Right lobe of liver (tissue), 6 donors: ENCODE measurements around the gene GSG1L. TPM values are rescaled to one million over a fixed set of nuclear protein-coding genes. Genes with fewer than 3 reads are reported as not detected.

Experiments
- ATAC-seq, 4 donors: fragments of 200-7000 bp; cut with Tn5 transposase; one replicate each; pipeline ENCODE4 v1.9.1; 2020; ENCODE audit warnings: mild to moderate bottlenecking in 4 of 4, moderate library complexity in 4 of 4
- DNase-seq, 3 donors: peaks; one replicate each; pipeline ENCODE4 v3.0.0-alpha.2; 2020
- H3K27ac ChIP-seq, 3 donors: fragments of 200-600 bp; one replicate each; pipeline ENCODE4 v1.8.0; 2022
- H3K27me3 ChIP-seq, 2 donors: fragments of 200-600 bp; one replicate each; pipeline ENCODE4 v1.8.0; 2022
- H3K36me3 ChIP-seq, 4 donors: fragments of 200-600 bp; sonication (generic) in 1 of 4; one replicate each; pipeline versions ENCODE4 v1.5.1 to v1.8.0; 2017 to 2022; ENCODE audit warnings: control low read depth in 1 of 4
- H3K4me1 ChIP-seq, 4 donors: fragments of 200-600 bp; sonication (generic) in 1 of 4; one replicate each; pipeline versions ENCODE4 v1.5.1 to v1.8.0; 2017 to 2022; ENCODE audit warnings: control low read depth in 1 of 4
- H3K4me3 ChIP-seq, 3 donors: fragments of 200-600 bp; one replicate each; pipeline ENCODE4 v1.8.0; 2022
- H3K9me3 ChIP-seq, 4 donors: fragments of 200-600 bp; sonication (generic) in 1 of 4; one replicate each; pipeline versions ENCODE4 v1.5.1 to v1.8.0; 2017 to 2022; ENCODE audit warnings: control low read depth in 1 of 4
- POLR2A ChIP-seq: fragments of 450-650 bp; IDR thresholded peaks from one replicate; pipeline ENCODE4 v1.6.1; 2017; ENCODE audit warnings: antibody characterized with exemption, mild to moderate bottlenecking
- whole genome bisulfite sequencing: methylation state at CpG from one replicate; pipeline ENCODE4 v1.1.6; 2018; ENCODE audit warnings: low coverage, low lambda C conversion rate; ENCODE audit not compliant: insufficient coverage; ENCODE audit errors: missing lambda C conversion rate; 5-methylcytosine and 5-hydroxymethylcytosine counted together
- intact Hi-C, 2 donors: fragments of 100-400 bp; cut with DNase I; formaldehyde crosslinking; loops; one replicate each; pipeline versions ENCODE4 v1.11.2 to v1.14.1; 2022
- total RNA-seq, 6 experiments: library from RNA; depleted of rRNA in 2 of 6; stranded (reverse); fragments of >200 nt in 2 of 6; fragmentation: NEBNext Ultra II Directional in 3 of 6; extraction: Animal tissue kit (Norgen Biotek cat#: 25700) in 3 of 6; gene quantifications; one replicate each; pipeline versions ENCODE4 v1.1.0 to v1.2.4, GENCODE V29; 2016 to 2023
- TF ChIP-seq, protein P1 (sequence below), 4 donors: fragments of 200-600 bp in 3 of 4; fragments of 450-650 bp in 1 of 4; IDR thresholded peaks; one replicate each; pipeline versions ENCODE4 v1.5.1 to v1.8.0; 2016 to 2022; ENCODE audit warnings: antibody characterized with exemption in 4 of 4, mild to moderate bottlenecking in 2 of 4
- donor health status: DM: no; HTN: yes; CAD: no.
- donor health status: DM: no; HTN: no; CAD: no.
- donor health status: DM: no; HTN: no; CAD: no.
- donor health status: DM: no; HTN: yes; CAD: no.
- donor health status: DM: no; HTN: yes; CAD: no.

GSG1L gene
- total RNA-seq, 6 experiments from 2014 or later, result 0.33 TPM; not detected in 5

DNA sequence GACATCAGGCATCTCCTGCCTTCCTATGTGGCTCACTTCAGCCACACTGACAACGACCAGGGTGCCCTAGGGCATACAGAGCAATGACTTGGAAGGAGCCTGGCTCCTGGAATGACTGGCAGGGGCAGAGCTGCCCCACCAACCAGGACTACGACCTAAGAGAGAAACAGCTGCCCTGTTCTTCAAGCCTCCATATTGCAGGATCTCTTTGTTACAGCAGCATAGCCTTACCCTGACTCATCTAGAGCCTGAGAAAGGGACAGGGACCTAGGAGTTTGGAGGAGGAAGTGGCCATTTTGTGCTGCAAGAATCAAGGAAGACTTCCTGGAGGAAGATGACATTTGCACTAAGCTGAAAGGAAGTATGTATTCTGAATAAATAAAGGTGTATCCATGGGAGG is 49.6 kb downstream of the GSG1L start:
- Histone ChIP-seq H3K4me3 (no peak overlapping the region), H3K4me1 (no peaks in the 10 kb centered on the region), H3K27me3 (no peaks in the 10 kb centered on the region), H3K9me3 (no peaks in the 10 kb centered on the region), H3K27ac (no peak overlapping the region), H3K36me3 (no peaks in the 10 kb centered on the region)
- 70% methylated on average over 2 of the region's 2 CpGs for WGBS
- TF ChIP-seq, protein P1, sequence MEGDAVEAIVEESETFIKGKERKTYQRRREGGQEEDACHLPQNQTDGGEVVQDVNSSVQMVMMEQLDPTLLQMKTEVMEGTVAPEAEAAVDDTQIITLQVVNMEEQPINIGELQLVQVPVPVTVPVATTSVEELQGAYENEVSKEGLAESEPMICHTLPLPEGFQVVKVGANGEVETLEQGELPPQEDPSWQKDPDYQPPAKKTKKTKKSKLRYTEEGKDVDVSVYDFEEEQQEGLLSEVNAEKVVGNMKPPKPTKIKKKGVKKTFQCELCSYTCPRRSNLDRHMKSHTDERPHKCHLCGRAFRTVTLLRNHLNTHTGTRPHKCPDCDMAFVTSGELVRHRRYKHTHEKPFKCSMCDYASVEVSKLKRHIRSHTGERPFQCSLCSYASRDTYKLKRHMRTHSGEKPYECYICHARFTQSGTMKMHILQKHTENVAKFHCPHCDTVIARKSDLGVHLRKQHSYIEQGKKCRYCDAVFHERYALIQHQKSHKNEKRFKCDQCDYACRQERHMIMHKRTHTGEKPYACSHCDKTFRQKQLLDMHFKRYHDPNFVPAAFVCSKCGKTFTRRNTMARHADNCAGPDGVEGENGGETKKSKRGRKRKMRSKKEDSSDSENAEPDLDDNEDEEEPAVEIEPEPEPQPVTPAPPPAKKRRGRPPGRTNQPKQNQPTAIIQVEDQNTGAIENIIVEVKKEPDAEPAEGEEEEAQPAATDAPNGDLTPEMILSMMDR (IDR thresholded peaks at IDR 0.05), result no peak
- intact Hi-C loops, result no loop called here
- no peak for ATAC-seq
- DNase-seq, result no peak

DNA sequence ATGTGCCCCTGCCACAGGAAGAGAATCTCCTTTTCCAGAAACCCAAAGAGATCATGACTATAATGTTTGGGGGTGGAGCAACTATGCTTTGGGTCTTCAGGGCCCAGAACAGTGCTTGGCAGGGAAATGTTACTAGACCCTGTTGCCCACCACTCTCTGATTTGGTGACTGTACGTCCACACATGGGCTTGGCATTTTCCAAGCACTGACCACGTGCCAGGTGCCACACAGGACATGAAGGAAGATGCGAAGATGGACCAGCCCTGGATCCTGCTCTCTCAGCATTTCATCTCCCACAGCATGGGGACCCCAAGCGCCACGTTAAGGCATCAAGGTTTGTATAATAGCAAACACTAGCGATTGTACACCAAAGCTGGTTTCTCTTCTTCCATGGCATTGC is 50.1 kb downstream of the GSG1L start:
- H3K36me3 ChIP-seq, result no peaks in the 10 kb centered on the region
- H3K4me1 ChIP-seq, result no peaks in the 10 kb centered on the region
- no peak for ATAC-seq
- H3K27ac ChIP-seq, result no peak overlapping the region
- no peaks in the 10 kb centered on the region for H3K9me3 ChIP-seq
- WGBS, result no CpG with 5 or more reads among the region's 6 CpGs
- DNase-seq, result no peak
- TF ChIP-seq POLR2A, result no peak
- TF ChIP-seq, protein P1 (IDR thresholded peaks at IDR 0.05), result no peak
- no peaks in the 10 kb centered on the region for H3K27me3 ChIP-seq
- intact Hi-C loops, result no loop called here
- H3K4me3 ChIP-seq, result no peak overlapping the region

GRCh38 chr16:28011971-28012445 is 51.5 kb downstream of the GSG1L start:
- no peaks in the 10 kb centered on the region for H3K27me3 ChIP-seq
- ATAC-seq, result no peak
- intact Hi-C loops, result no loop called here
- H3K36me3 ChIP-seq, result no peaks in the 10 kb centered on the region
- DNase-seq, result no peak
- H3K27ac ChIP-seq, result no peak overlapping the region
- TF ChIP-seq, protein P1 (IDR thresholded peaks at IDR 0.05), result no peak
- TF ChIP-seq POLR2A, result no peak
- no peaks in the 10 kb centered on the region for H3K4me1 ChIP-seq
- H3K9me3 ChIP-seq, result no peaks in the 10 kb centered on the region
- 26% methylated on average over 7 of the region's 7 CpGs for WGBS
- H3K4me3 ChIP-seq, result no peak overlapping the region

GRCh38 chr16:28011223-28011622 is 52.3 kb downstream of the GSG1L start:
- no peaks in the 10 kb centered on the region for H3K9me3 ChIP-seq
- H3K27ac ChIP-seq, result no peak overlapping the region
- TF ChIP-seq, protein P1 (IDR thresholded peaks at IDR 0.05), result no peak
- TF ChIP-seq POLR2A, result no peak
- no peaks in the 10 kb centered on the region for H3K36me3 ChIP-seq
- H3K27me3 ChIP-seq, result no peaks in the 10 kb centered on the region
- intact Hi-C loops, result no loop called here
- no peak overlapping the region for H3K4me3 ChIP-seq
- no peaks in the 10 kb centered on the region for H3K4me1 ChIP-seq
- WGBS, result 54% methylated on average over 7 of the region's 11 CpGs
- no peak for DNase-seq
- no peak for ATAC-seq

DNA sequence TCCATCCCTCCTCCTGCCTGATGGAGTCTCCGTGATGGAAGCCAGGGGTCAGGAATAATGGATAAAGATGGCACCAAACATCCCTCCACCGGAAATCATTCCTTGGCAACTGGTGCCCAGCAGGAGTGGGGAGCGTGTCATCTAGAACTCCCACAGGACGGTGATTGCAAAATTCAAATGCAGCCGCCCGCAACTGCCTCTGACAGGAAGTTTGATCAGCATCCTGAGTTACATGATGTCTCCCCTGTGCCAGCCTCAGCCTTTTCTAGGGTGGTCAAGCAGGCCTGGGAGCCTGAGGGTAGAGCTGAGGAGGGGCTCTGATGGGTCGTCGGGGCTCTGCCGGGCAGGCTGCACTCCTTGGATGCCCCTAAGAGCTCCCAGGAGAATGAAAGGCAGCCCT is 52.8 kb downstream of the GSG1L start:
- Histone ChIP-seq H3K4me1 (no peaks in the 10 kb centered on the region), H3K36me3 (no peaks in the 10 kb centered on the region), H3K27me3 (no peaks in the 10 kb centered on the region), H3K4me3 (no peak overlapping the region), H3K9me3 (no peaks in the 10 kb centered on the region), H3K27ac (no peak overlapping the region)
- 19% methylated on average over 6 of the region's 9 CpGs for WGBS
- no peak for DNase-seq
- intact Hi-C loops, result no loop called here
- TF ChIP-seq, protein P1 (IDR thresholded peaks at IDR 0.05), result no peak
- TF ChIP-seq POLR2A, result no peak
- ATAC-seq, result no peak
